Measurements from ENCODE around the gene SMIM36.
"Not testable (repeated sequence)": the region's sequence is repeated elsewhere in the genome, so short reads cannot be mapped to it uniquely, and the experiment has no call there.

Gene SMIM36

GRCh38 chr17:55510986-55511721 lies at the start of gene SMIM36:
SMIM36 (minus strand) TSS chr17:55511452.
- DNase-seq: no peak

GRCh38 chr17:55555772-55556171 lies 44.5 kb upstream of the SMIM36 start:
- no peak for DNase-seq

GRCh38 chr17:55549140-55549539 lies 37.9 kb upstream of the SMIM36 start:
- no peak for DNase-seq

- no peak for DNase-seq
Observed at GRCh38 chr17:55546991-55547664, 35.9 kb upstream of the SMIM36 start.

GRCh38 chr17:55546481-55546880 lies 35.2 kb upstream of the SMIM36 start:
- no peak for DNase-seq

- DNase-seq: no peak
Observed at GRCh38 chr17:55545806-55546205, 34.6 kb upstream of the SMIM36 start.

- DNase-seq: no peak
Observed at GRCh38 chr17:55543709-55544108, 32.5 kb upstream of the SMIM36 start.

- no peak for DNase-seq
Observed at GRCh38 chr17:55540414-55541091, 29.3 kb upstream of the SMIM36 start.

GRCh38 chr17:55536205-55536604 lies 25.0 kb upstream of the SMIM36 start:
- no peak for DNase-seq

- no peak for DNase-seq
Observed at GRCh38 chr17:55533608-55534007, 22.4 kb upstream of the SMIM36 start.

- DNase-seq: no peak
Observed at GRCh38 chr17:55532670-55533069, 21.4 kb upstream of the SMIM36 start.

- no peak for DNase-seq
Observed at GRCh38 chr17:55531053-55531728, 19.9 kb upstream of the SMIM36 start.

- no peak for DNase-seq
Observed at GRCh38 chr17:55530064-55530463, 18.8 kb upstream of the SMIM36 start.

- no peak for DNase-seq
Observed at GRCh38 chr17:55527540-55528118, 16.4 kb upstream of the SMIM36 start.

GRCh38 chr17:55524440-55525220 lies 13.4 kb upstream of the SMIM36 start:
- no peak for DNase-seq

GRCh38 chr17:55523032-55523431 lies 11.8 kb upstream of the SMIM36 start:
- DNase-seq: not testable (repeated sequence)

GRCh38 chr17:55521186-55521585 lies 9.9 kb upstream of the SMIM36 start:
- DNase-seq: no peak

GRCh38 chr17:55520402-55520801 lies 9.2 kb upstream of the SMIM36 start:
- no peak for DNase-seq

- DNase-seq: no peak
Observed at GRCh38 chr17:55518510-55518909, 7.3 kb upstream of the SMIM36 start.

- DNase-seq: no peak
Observed at GRCh38 chr17:55513885-55514590, 2.8 kb upstream of the SMIM36 start.

GRCh38 chr17:55507669-55508068 lies 3.6 kb downstream of the SMIM36 start:
- not testable (repeated sequence) for DNase-seq
